ENCODE measurements around the gene CUL2.
"Not testable (repeated sequence)": the region's sequence is repeated elsewhere in the genome, so short reads cannot be mapped to it uniquely, and the experiment has no call there.

The CUL2 gene

DNA sequence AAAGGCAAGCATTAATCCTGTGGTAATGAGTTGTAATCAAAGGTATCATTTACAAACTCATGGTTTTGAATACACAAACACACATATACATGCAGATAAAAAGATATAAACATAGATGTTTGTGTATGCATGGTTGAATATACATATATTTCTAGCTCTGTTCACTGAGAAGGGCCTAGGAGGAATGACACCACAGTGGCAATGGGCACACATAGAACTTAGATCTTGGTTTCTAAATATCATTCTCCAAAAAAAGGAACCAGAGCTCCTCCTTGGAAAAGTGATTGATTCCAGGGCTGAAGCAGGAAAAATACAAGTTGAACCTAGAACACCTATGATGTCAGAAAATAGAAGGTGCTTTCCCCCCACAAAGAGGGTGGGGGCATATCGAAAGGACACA, 6.9 kb downstream of the CUL2 start:
- Histone ChIP-seq H3K27ac (ENCODE audit: poor library complexity, severe bottlenecking) (no peak overlapping the region), H3K4me1 (ENCODE audit: insufficient read depth, poor library complexity, severe bottlenecking) (peaks cover 10% of the 10 kb centered on the region), H3K27me3 (ENCODE audit: insufficient read depth, poor library complexity, severe bottlenecking) (no peaks in the 10 kb centered on the region), H3K36me3 (ENCODE audit: low read depth) (peaks cover 21% of the 10 kb centered on the region), H3K4me3 (ENCODE audit: severe bottlenecking) (no peak overlapping the region), H3K9me3 (ENCODE audit: severe bottlenecking) (no peaks in the 10 kb centered on the region)
- TF ChIP-seq, protein P1, sequence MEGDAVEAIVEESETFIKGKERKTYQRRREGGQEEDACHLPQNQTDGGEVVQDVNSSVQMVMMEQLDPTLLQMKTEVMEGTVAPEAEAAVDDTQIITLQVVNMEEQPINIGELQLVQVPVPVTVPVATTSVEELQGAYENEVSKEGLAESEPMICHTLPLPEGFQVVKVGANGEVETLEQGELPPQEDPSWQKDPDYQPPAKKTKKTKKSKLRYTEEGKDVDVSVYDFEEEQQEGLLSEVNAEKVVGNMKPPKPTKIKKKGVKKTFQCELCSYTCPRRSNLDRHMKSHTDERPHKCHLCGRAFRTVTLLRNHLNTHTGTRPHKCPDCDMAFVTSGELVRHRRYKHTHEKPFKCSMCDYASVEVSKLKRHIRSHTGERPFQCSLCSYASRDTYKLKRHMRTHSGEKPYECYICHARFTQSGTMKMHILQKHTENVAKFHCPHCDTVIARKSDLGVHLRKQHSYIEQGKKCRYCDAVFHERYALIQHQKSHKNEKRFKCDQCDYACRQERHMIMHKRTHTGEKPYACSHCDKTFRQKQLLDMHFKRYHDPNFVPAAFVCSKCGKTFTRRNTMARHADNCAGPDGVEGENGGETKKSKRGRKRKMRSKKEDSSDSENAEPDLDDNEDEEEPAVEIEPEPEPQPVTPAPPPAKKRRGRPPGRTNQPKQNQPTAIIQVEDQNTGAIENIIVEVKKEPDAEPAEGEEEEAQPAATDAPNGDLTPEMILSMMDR (IDR thresholded peaks at IDR 0.05; ENCODE audit: poor library complexity, severe bottlenecking), result no peak
- ATAC-seq (ENCODE audit: low read depth) (no peak), DNase-seq (ENCODE audit: low spot score) (no peak)

GRCh38 chr10:35080261-35080660, 9.9 kb downstream of the CUL2 start:
- not testable (repeated sequence) for DNase-seq (ENCODE audit: low spot score); ATAC-seq (ENCODE audit: low read depth); H3K4me3 ChIP-seq (ENCODE audit: severe bottlenecking); H3K9me3 ChIP-seq (ENCODE audit: severe bottlenecking); H3K27me3 ChIP-seq (ENCODE audit: insufficient read depth, poor library complexity, severe bottlenecking)
- peaks cover 10% of the 10 kb centered on the region for H3K4me1 ChIP-seq (ENCODE audit: insufficient read depth, poor library complexity, severe bottlenecking)
- peak overlapping the region; percentile 29 for H3K27ac ChIP-seq (ENCODE audit: poor library complexity, severe bottlenecking)
- H3K36me3 ChIP-seq (ENCODE audit: low read depth), result peaks cover 25% of the 10 kb centered on the region

DNA sequence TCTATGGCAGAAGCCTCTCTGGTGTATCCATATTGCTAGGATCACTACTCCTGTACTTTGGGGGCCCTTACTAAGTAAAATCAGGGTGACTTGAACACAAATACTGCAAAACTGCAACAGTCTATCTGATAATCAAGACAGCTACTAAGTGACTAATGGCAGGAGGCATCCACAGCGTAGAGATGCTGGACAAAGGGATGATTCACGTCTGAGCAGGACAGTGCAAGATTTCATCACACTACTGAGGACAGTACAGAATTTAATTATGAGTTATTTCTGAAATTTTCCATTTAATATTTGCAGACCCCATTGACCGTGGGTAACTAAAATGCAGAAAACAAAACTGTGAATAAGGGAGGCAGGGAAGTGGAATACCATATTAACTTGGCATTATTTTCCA, 10.4 kb downstream of the CUL2 start:
- Histone ChIP-seq H3K4me3 (ENCODE audit: severe bottlenecking) (no peak overlapping the region), H3K27ac (ENCODE audit: poor library complexity, severe bottlenecking) (peak overlapping the region; percentile 29)
- no peak for DNase-seq (ENCODE audit: low spot score)

DNA sequence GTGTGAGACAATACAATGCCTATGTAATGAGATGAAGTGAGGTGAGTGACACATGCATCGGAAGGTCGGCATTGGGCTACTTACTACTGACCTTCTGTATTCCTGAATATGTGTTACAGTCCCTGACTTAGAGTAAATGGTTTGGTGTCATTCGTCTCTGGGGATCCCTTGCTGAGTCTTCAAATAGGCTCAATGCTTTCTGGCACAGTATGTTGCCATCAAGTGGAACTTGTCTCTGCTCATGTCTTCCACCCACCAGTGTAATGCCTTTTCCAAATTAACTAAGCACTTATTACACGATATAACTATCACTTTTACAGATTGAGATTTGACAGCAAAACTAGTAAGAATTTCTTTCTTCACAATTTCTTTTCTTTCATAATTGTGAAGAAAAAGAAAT, 10.9 kb downstream of the CUL2 start:
- H3K4me3 ChIP-seq (ENCODE audit: severe bottlenecking), result no peak overlapping the region
- no peak for DNase-seq (ENCODE audit: low spot score)
- TF ChIP-seq, protein P1 (IDR thresholded peaks at IDR 0.05; ENCODE audit: poor library complexity, severe bottlenecking), result no peak
- H3K36me3 ChIP-seq (ENCODE audit: low read depth), result peaks cover 25% of the 10 kb centered on the region
- no peaks in the 10 kb centered on the region for H3K9me3 ChIP-seq (ENCODE audit: severe bottlenecking)
- peak overlapping the region; percentile 29 for H3K27ac ChIP-seq (ENCODE audit: poor library complexity, severe bottlenecking)
- H3K4me1 ChIP-seq (ENCODE audit: insufficient read depth, poor library complexity, severe bottlenecking), result peaks cover 10% of the 10 kb centered on the region
- no peaks in the 10 kb centered on the region for H3K27me3 ChIP-seq (ENCODE audit: insufficient read depth, poor library complexity, severe bottlenecking)
- no peak for ATAC-seq (ENCODE audit: low read depth)

More for the DNA sequence above, 10.4 kb downstream of the CUL2 start:
- Histone ChIP-seq H3K36me3 (ENCODE audit: low read depth) (peaks cover 25% of the 10 kb centered on the region), H3K4me1 (ENCODE audit: insufficient read depth, poor library complexity, severe bottlenecking) (peaks cover 10% of the 10 kb centered on the region), H3K9me3 (ENCODE audit: severe bottlenecking) (no peaks in the 10 kb centered on the region), H3K27me3 (ENCODE audit: insufficient read depth, poor library complexity, severe bottlenecking) (no peaks in the 10 kb centered on the region)
- TF ChIP-seq, protein P1 (IDR thresholded peaks at IDR 0.05; ENCODE audit: poor library complexity, severe bottlenecking), result no peak
- peak; percentile 100 for ATAC-seq (ENCODE audit: low read depth)

- DNase-seq (ENCODE audit: low spot score), result no peak
- Histone ChIP-seq H3K9me3 (ENCODE audit: severe bottlenecking) (no peaks in the 10 kb centered on the region), H3K27me3 (ENCODE audit: insufficient read depth, poor library complexity, severe bottlenecking) (no peaks in the 10 kb centered on the region), H3K4me3 (ENCODE audit: severe bottlenecking) (no peak overlapping the region), H3K27ac (ENCODE audit: poor library complexity, severe bottlenecking) (no peak overlapping the region), H3K4me1 (ENCODE audit: insufficient read depth, poor library complexity, severe bottlenecking) (peaks cover 9% of the 10 kb centered on the region), H3K36me3 (ENCODE audit: low read depth) (peaks cover 25% of the 10 kb centered on the region)
- ATAC-seq (ENCODE audit: low read depth), result no peak
- TF ChIP-seq, protein P1 (IDR thresholded peaks at IDR 0.05; ENCODE audit: poor library complexity, severe bottlenecking), result no peak
These were observed 14.9 kb downstream of the CUL2 start for GRCh38 chr10:35075228-35075627.
